Fibroblast of skin of right quadriceps (primary cell): ENCODE measurements around the gene PKM.
"Not testable (repeated sequence)": the region's sequence is repeated elsewhere in the genome, so short reads cannot be mapped to it uniquely, and the experiment has no call there.

Experiments used
- DNase-seq: peaks from one replicate; pipeline ENCODE4 v3.0.0-alpha.2; 2013

PKM gene

DNA sequence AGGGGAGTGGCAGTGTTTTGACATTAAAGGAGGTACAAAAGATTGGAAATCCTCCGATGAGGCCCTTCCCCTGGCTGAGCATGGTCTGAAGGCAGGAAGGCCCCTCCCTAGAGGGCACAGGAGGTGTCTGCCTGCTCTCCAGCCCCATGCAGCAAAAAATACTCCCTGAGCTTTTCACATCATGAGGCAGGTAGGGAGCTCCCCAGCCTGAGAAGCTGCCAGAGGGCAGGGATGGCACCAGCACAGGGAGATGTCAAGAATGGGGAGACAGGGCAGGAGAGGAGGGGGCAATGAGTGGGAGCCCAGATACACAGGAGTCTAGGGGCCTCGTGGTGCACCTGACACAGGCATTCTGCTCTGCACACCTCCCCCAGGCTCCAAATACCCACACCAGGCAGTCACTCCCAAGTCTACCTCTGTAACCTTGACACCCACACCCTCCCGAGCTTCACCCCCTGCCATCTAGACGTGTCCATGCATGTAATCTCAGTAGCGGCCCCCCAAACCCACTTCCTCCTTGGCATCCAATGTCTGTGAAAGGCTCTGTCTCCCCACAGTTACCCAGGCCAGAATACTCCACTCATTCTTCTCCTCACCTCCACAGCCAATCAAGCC, 56.3 kb downstream of the PKM start:
- no peak for DNase-seq

DNA sequence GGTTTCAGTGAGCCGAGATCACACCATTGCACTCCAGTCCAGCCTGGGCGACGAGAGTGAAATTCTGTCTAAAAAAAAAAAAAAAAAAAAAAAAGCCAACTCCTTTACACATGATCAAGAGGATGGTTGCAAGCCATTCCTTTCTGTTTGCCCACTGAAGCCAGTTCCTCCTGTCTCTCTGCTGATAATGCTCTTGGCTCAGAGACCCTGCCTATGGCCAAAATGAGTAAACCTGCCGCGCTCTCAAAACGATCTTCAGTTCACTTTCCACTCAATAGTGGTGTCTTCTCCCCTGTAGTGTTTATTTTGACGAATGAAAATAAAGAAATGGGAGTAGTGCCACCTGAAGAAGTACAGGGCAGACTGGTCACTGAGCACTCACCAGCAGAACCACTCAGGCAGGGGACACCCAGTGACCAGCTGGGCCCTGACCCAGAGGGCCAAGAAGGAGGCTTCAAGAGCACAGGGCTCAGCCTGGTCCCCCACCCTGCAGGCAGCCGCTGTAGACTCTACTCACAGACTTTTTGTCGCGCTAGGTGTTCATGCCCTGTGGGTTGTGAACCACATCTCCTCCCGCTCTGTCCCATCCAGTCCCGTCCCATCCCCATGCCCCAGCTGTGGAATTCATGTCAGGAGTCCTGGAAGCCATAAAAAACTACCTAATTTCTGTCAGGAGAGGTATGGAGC, 57.0 kb downstream of the PKM start:
- no peak for DNase-seq

DNA sequence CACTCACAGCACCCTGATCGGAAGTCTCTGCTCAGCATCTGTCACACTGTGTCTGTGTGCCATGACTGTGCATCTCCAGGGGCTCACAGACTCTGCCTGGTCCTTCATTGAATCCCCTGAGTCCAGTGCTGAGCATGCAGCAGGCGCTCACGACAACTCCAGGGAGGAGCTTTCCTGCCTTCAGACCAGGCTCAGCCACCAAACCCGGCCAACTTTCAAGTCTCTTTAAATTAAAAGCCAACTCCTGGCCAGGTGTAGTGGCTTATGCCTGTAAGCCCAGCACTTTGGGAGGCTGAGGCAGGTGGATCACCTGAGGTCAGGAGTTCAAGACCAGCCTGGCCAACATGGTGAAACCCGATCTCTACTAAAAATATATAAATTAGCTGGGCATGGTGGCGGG, 57.6 kb downstream of the PKM start:
- no peak for DNase-seq

DNA sequence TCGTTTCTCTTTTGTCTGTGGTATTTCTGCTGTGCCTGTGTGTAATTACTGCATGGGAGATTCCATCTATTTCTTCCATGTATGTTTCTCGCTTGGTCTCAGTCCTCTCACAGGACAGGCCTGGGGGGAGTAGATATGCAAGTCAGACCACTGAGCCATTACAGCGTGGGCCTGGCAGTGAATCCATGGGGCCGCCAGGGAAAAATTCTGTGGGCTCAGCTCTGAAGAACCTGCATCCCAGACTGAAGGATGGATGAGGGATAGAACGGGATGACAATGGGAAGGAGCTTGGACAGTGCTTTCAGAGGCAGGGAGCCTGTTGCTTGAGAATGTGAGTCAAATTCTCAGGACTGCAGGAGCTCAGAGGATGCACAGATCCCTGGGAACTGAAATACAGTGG, 58.2 kb downstream of the PKM start:
- DNase-seq: no peak

DNA sequence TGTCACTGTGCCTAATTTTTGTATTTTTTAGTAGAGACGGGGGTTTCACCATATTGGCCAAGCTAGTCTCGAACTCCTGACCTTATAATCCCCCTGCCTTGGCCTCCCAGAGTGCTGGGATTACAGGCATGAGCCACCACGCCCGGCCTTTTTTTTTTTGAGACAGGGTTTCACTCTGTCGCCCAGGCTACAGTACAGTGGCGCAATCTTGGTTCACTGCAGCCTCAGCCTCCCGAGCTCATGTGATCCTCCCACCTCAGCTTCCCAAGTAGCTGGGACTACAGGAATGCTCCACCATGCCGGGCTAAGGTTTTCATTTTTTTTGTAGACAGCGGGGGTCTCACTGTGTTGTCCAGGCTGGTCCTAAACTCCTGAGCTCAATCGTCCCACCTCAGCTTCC, 59.0 kb downstream of the PKM start:
- DNase-seq: not testable (repeated sequence)

DNA sequence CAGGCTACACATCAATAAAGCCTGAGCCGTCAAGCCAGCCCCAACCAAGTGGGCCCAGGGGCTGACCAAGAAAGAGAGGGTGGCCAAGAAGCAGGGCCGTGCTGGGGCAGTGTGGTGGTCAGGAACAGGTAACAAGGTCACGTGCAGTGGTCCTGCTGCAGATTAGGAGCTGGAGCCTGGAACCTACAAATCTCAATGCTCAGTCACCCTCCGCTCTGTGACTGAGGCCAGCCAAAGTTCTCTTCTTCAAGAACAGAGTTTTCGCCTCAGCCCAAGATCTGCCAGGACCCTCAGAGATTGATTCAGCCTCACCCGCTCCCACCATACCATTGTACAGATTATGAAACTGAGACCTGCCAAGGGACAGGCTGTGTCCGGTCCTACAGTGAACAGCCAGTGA, 60.3 kb downstream of the PKM start:
- DNase-seq: no peak

DNA sequence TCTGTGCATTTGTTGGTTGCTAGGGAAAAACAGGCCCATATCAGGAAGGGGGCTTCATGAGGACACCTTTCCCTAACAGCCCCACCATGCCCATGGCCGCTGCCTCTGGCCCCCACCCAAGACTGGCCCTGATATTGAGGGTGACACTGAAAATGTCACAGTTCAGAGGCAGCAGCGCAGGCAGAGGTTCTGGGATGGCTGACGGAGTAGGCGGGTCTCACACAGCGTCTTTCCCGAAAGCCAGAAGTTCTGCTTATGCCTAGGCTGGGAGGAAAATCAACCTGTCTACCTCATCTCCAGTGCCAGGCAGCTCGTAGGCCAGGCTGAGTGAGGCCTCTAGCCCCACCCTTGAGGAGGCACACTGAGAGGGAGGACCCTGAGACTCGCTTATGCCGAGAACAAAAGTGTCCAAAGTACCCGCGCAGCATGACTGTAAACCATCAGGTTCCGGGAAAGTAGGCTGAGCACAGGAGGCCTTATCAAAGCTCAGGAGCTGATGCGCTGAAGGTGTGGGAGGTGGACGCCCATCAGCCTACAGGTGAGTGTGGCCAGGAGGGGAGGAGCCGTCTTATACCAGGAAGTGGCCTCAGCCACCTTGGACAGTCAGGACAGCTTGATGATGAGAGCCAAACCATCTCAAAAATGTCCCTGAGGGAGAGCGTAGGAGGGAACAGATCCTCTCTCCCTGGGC, 60.9 kb downstream of the PKM start:
- DNase-seq: no peak

DNA sequence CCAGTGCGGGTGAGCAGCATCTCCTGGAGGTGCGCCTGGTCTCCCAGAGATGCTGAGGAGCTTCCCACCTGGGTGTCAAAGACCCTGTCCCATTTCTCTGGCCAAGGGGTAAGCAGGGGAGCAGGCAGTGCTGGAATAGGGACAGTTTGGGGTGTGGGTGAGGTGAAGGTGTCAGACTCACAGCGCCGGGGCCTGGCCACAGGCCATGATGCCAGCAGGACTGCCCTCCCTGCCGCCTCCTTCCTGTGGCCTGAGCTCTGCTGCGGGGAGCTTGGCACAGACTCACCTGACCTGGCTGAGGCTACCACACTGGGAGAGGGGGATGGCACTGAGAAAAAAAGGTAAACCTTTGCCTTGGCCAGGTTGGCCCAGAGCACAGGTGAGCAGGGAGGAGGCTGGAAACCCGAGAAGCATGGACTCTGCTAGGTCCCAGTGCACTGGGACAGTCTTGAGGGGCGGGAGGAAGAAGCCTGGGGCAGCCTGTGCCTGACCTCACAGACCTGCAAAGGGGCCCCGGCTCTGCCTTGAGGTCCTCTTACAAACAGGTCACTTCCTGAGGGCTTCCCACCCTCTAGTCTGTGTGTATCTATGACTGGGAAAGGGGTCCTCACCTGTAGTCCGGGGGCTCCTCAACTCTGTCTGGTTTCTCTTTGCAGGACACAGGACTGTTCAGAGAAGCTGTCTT, 61.6 kb downstream of the PKM start:
- DNase-seq: no peak

DNA sequence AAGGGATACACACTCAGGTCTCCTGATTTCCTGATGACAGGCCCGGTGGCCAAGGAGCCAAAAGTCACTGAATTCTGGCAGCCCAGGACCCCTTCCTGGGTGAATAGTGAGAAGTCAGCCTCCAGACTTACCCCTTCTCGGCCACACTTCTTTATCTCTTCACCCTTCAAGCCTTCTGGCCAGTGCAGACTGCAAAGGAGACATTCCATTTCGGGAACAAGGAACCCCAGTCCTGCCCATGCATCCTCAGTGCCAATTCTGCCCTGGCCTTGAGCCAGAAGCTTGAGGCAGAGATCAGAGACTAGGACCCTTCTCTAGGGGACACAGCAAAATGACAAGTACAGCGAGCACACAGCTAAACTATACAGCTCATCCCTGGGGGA, 62.2 kb downstream of the PKM start:
- no peak for DNase-seq

DNA sequence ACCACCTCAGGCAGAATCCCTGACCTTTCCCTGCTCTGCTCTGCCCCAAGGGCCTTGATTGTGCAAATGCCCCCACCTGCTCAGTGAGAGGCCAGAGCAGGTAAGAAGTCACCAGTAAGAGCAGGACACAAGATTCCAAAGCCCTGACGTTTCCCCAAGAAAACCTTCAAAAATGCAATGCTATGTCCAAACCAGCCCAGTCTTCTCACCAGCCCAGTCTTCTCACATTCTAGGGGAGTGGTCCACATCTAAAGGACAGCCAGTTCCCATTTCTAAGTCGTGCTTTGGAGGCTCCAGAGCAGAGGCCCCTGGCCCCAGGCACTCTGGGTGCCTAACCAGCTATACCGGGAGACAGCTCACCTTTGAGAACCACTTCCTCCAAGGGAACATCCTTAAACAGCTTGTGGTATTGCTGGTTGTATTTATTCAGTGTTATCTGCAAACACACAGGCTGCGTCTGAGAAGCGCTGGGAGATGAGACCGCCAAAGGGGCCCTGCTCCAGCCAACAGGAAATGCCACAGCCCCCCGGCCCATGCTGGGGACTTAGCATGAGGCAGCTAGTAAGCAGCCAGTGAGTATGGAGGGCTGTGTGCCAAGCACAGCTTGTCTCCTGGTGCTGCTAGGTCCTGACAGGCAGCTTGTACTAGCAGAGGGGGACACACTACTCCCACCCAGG, 62.7 kb downstream of the PKM start:
- peak; percentile 54 for DNase-seq

DNA sequence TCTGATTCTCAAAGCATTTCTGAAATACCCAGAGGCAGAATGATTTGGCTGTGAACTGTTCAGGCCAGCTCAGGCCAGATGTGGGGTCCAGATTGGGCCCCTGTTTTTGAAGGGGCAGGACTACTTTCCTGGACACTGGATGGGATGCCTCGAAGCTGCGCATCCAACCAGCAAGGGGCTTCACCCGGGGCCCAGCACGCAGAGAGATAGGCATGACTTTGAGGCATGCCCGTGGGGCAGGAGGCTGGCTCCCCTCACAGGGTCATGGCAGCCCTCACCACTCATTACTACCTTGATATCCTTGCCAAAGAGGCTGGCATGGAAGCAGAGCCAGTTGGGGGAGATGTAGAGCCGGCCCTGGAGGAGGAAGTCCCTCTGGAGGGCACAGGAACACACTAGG, 63.5 kb downstream of the PKM start:
- no peak for DNase-seq

DNA sequence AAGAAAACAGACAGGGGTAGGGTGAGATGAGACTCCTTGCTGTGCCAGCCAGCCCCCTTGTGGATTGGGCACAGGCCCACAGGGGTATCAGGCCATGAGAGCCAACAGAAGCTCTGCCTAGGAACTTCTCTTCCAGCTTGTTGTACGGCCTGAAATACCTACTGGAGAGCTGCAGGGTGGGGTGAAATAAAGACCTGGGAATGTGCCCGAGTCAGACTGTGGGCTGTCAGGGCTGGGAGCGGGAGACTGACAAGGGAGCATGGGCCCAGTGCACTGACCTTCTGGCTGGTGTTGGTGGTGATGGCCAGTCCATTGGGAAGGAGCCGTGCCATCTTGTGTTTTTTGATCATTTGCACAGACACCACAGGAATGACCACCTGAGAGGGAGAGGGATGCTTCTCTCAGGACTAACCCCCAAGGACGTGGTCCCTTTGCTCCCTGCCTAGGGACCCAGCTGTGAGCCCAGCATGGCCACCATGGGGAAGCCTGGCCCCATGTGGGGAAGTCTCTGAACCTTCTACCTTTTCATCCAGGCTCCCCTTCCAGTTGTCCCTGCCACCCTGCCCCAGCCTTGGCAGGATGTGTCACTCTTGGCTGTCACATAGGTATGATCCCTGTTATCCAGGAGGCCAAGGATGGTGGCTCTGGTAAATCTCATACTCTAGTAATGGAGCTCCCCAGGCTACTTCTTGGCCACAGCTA, 64.1 kb downstream of the PKM start:
- DNase-seq: no peak

DNA sequence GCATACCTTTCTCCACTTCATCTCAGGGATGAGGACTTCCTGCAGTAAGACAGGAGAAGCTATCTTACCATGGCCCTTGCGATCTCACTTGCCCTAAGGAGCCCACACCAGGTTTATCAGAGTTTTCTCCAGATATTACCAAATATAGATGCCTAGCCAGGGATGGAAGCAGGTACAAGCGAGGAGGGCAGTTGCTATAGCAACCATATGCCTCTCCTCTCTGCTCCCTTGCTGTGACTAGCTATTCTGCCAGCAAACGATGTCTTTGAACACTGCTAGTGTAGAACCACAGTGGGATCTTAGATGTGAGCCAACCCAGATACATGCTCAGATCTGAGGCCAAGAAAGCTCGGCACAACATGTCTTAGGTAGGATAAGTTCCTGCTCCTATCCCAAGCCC, 67.3 kb downstream of the PKM start:
- DNase-seq: no peak

DNA sequence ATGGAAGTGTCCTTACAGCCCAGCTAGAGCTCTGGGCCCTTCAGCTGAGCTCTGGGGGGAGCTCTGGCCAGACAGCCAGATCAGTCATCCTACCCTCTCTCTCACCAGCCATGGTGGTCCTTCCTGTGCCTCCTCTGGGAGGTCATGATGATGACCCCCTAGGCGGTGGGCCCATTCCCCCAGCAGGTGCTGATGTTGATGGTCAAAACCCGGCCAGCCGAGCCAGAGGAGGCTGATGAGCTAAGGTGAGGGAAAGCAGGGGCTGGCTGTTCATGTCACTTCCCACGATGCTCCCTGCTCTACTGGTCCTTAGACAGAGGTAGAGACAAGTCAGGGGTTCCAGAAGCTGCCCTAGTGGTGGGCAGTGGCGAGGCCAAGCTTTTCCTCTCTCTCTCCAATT, 68.4 kb downstream of the PKM start:
- no peak for DNase-seq

DNA sequence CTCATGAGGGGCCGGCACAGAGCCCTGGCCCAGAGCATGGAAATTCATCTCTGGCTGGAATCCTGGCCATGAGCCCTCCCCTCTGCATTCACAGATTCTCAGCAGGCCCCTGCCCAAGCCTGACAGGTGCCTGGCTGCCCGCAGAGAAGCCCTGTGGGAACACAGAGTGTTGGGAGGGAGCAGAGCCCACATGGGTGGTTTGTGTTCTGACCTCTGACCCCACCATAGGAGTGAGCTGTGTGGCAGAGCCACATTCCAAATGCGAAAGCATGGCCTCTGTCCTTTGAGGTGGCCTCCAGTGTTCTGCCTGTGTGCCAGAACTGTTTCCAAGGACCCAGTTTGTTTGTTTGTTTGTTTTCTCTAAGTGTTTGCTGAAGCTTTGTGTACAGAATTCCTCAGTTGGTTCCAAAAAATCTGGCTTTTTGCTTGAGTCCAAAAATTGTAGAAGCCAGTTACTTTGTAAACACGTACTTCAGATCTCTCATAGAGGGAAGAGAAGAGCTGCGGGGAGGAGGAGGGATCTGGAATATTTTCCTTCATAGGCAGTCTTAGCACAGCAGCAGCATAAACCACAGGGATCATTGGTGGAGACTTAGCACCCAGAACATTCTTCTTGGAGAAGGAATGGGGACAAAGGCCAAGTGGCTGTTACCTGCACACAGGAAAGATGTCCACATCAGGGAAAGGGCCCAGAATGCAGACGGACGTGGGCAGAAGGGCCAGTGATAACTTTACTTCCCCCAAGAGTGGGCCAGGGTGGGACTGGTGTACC, 69.4 kb downstream of the PKM start:
- no peak for DNase-seq

DNA sequence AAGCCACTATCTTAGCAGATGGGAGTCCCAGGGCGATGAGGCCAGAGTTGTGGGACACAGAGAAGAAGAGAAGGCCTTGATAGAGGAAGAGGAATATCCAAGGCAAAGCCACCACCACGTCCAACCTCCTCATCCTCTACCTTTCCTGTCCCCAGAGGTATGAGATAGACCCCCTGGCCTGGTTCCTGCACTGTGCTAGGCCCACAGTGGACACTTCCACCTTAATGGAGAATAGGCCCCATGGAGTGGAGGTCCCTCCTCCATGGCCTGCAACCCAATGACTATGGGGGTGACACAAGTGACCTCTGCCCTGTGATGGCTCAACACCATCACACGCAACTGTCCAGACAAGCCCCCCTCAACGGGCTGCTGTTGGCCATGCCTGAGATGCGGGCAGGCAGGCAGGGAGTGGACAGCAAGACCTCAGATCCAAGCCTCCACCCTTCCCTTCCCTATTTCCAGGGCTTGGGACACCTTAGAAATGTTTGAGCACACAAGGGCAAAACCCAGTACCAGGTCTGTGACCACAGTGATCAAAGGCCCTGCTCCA, 70.2 kb downstream of the PKM start:
- no peak for DNase-seq

DNA sequence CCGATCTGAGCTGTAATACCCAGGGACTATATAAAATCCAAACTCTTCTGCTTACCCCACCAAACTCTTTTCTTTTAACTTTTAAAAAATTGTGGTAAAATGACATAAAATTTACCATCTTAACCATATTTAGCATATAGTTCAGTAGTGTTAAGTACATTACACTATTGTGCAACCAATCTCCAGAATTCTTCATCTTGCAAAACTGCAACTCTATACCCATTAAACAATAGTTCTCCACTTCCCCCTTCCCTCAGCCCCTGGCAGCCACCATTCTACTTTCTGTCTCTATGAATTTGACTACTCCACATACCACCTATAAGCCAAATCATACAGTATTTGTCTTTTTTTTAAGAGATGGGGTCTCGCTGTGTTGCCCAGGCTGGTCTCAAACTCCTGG, 74.1 kb downstream of the PKM start:
- no peak for DNase-seq

DNA sequence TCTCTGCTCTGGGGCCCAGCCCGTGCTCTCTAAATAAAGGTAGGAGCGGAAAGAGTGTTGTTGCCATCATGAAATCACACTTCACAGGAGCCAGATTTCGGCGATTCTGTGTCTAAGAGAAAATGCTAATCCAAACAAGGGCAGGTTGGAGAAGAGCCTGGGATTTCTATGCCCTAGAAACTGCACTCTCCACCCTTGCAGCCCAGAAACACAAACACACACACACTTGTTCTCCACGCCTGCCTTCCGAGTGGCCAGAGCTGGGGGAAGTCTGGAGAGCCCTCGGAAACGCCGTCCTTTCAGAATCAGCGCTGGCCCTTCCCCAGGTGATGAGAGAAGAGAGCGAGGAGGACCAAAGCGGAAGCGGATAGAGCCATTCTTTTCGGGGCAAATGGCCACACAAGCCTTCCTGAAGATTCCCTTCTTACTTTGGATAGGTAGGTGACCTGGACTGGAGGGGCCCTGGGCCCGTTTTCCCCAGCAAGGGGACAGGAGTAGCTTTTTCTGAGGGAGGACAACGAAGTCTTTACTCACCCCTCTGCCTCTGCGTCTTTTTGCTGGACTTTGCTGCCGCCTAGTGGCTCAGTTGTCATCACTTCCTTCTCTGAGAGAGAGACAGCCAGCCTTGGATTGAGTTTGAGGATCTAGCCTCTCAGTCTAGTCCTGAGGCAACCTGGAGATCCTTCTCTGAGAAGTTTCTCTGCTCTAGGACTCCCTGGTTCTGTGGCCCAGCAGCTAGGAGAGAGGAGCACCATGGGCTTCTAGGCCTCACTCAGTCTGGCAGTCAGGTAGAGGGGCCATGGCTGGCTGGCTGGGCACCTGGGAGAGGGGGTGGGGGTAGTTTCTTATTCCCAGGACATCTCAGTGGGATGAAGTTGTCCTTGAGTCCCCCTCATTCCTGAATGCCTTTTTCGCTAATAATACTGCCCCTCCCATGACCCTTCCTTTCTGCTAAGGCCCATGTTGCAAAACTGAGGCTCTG, 75.1 kb downstream of the PKM start:
- DNase-seq: peak; percentile 74

DNA sequence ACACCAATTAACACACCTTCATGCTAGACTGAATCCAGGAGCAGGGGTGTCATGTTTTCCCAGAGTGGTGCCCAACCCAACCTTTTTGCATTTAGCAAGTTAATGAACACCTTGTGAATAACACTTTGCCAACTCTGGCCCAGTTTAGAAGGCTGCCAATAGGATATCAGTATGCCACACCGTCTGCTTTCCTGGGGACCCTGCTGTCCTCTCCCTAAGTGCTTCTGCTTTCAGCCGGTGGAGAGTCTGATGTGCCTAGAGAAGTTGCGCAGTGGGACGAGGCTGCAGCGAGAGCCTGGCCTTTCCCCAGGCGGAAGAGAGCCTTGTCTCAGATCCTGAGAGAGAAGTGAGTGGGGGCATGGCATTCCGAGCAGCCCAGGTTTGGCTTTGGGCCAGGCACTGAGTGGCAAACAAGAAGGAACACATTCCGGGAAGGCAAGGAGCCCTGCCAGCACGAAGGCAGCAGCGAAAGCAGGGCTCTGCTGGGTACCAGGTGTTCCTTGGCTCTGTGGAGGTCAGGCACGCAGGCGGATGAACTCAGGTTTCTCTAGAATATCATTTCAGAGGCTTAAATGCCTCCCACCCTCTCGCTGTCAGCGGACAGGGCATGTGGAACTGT, 75.9 kb downstream of the PKM start:
- peak; percentile 33 for DNase-seq

DNA sequence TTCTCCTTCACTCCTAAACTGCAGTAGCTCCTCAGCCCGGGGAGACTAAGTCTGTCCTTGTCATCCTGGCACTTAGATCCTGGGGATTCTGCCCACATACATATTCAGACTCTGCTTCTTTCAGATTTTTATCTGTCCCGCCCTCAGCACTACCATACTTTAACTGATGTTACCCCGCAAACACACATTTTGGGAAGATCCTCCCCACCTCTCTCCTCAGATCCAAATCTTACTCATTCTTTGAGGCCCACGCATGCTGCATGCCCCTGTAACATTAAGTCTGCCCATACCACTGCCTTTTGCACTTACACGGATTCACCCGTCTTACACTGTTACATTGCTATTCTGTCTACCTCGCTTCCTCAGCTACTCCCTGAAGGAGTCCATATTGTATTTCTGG, 76.7 kb downstream of the PKM start:
- no peak for DNase-seq
